ENCODE measurements around the gene ZBTB46.

- TF ChIP-seq CTCF (conservative IDR thresholded peaks at IDR 0.05 in 1 of 2, IDR thresholded peaks at IDR 0.05 in 1 of 2; ENCODE audit: low read depth in 1 of 2, low read length in 2 of 2) = no peak
- TF ChIP-seq EZH2 (IDR thresholded peaks at IDR 0.05; ENCODE audit: low read length, missing control alignments) = no peak
Observed at GRCh38 chr20:63736893-63737694, 94.0 kb downstream of the ZBTB46 start.
